Upper lobe of left lung (tissue), 6 donors: ENCODE data around the gene DIAPH1. TPM values are rescaled to one million over a fixed set of nuclear protein-coding genes. Genes with fewer than 3 reads are reported as not detected.

Experiments used
- ATAC-seq, 2 donors: fragments of 200-7000 bp; cut with Tn5 transposase; one replicate each; pipeline ENCODE4 v1.9.1; 2022; ENCODE audit warnings: mild to moderate bottlenecking in 2 of 2, moderate library complexity in 2 of 2; ENCODE audit not compliant: low FRiP score in 2 of 2
- DNase-seq, 2 donors: peaks; one replicate each; pipeline ENCODE4 v3.0.0-alpha.2; 2019 to 2020
- H3K27ac ChIP-seq, 4 donors: fragments of 200-600 bp; sonication (generic); one replicate each; pipeline ENCODE4 v1.5.1; 2016 to 2019
- H3K27me3 ChIP-seq, 4 donors: fragments of 200-600 bp; sonication (generic); one replicate each; pipeline ENCODE4 v1.5.1; 2017 to 2019
- H3K36me3 ChIP-seq, 4 donors: fragments of 200-600 bp; sonication (generic); one replicate each; pipeline ENCODE4 v1.5.1; 2016 to 2019
- H3K4me1 ChIP-seq, 4 donors: fragments of 200-600 bp; sonication (generic); one replicate each; pipeline ENCODE4 v1.5.1; 2018 to 2019
- H3K4me3 ChIP-seq, 4 donors: fragments of 200-600 bp; sonication (generic); one replicate each; pipeline ENCODE4 v1.5.1; 2017 to 2019; ENCODE audit warnings: mild to moderate bottlenecking in 2 of 4, moderate library complexity in 1 of 4
- H3K9me3 ChIP-seq, 4 donors: fragments of 200-600 bp; sonication (generic); one replicate each; pipeline ENCODE4 v1.5.1; 2018 to 2019
- CTCF ChIP-seq, 6 experiments: fragments of 450-650 bp in 4 of 6; fragments of 200-600 bp in 2 of 6; sonication (generic) in 2 of 6; IDR thresholded peaks; one replicate each; pipeline ENCODE4 v1.5.1; 2016 to 2019; ENCODE audit warnings: antibody characterized with exemption in 6 of 6
- EP300 ChIP-seq, 4 donors: sonication (generic); formaldehyde crosslinking; IDR thresholded peaks; one replicate each; pipeline ENCODE4 v1.5.1; 2017; ENCODE audit warnings: antibody characterized with exemption in 4 of 4, control low read depth in 2 of 4
- POLR2A ChIP-seq, 4 donors: fragments of 450-650 bp; IDR thresholded peaks; one replicate each; pipeline ENCODE4 v1.5.1; 2016 to 2017; ENCODE audit warnings: antibody characterized with exemption in 4 of 4, mild to moderate bottlenecking in 2 of 4
- POLR2AphosphoS5 ChIP-seq, 2 donors: sonication (generic); formaldehyde crosslinking; IDR thresholded peaks; one replicate each; pipeline ENCODE4 v1.5.1; 2017; ENCODE audit warnings: antibody characterized with exemption in 2 of 2
- WGBS, 2 donors: methylation state at CpG; one replicate each; pipeline ENCODE4 v1.1.5; 2017 to 2018; 5-methylcytosine and 5-hydroxymethylcytosine counted together
- total RNA-seq, 6 donors: library from RNA; depleted of rRNA in 4 of 6; stranded (reverse); fragments of >200 nt in 4 of 6; gene quantifications; one replicate each; pipeline versions ENCODE4 v1.1.0 to v1.2.1, GENCODE V29; 2016 to 2021
- donor health status: DM: no; HTN: no; CAD: no; lungs with moderate emphysema.
- donor health status: DM: no; HTN: yes; CAD: no; lungs with severe emphysema.

Gene DIAPH1
- total RNA-seq, 6 donors from 2014 or later: 96.4 to 175 (median 133) TPM

DNA sequence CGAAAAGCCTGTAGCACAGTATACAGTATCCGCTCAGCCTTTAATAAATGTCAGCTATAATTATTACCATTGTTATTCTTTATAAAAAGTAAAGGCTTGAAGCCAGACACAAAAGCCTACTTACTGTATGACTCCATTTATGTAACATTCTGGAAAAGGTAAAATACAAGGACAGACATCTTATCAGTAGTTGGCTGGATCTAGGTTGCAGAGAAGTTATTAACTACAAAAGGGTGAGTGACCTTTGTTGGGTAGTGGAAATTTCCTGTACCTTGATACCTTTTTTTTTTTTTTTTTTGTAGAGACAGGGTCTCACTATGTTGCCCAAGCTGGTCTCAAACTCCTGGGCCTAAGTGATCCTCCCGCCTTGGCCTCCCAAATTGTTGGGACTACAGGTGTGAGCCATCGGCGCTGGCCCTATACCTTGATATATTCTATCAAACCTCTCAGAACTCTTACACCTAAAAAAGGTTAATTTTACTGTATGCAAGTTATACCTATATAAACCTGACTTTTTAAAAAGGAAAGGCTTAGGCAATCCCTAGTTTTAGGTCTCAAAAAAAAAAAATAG, 11.9 kb upstream of the DIAPH1 start:
- ATAC-seq (no peak), DNase-seq (no peak)
- TF ChIP-seq POLR2AphosphoS5 (IDR thresholded peaks at IDR 0.05) (no peak), POLR2A (IDR thresholded peaks at IDR 0.05) (no peak), CTCF (IDR thresholded peaks at IDR 0.05) (no peak), EP300 (IDR thresholded peaks at IDR 0.05) (no peak)
- H3K27me3 ChIP-seq: no peaks in the 10 kb centered on the region
- H3K9me3 ChIP-seq: no peaks in the 10 kb centered on the region
- peaks cover 13 to 23% (median 17%) of the 10 kb centered on the region in 4 donors for H3K4me1 ChIP-seq
- H3K36me3 ChIP-seq: peaks cover 15 to 50% (median 42%) of the 10 kb centered on the region in 4 donors
- H3K4me3 ChIP-seq: no peak overlapping the region
- WGBS, 2 donors: 90 to 97% methylated on average over 5 of the region's 5 CpGs
- no peak overlapping the region for H3K27ac ChIP-seq

GRCh38 chr5:141628175-141628788, 9.5 kb upstream of the DIAPH1 start:
- ATAC-seq: no peak
- no peak overlapping the region for H3K27ac ChIP-seq
- DNase-seq: no peak
- no peak overlapping the region for H3K4me3 ChIP-seq
- H3K4me1 ChIP-seq: peaks cover 0 to 7% (median 0%) of the 10 kb centered on the region in 4 donors
- no peaks in the 10 kb centered on the region for H3K9me3 ChIP-seq
- H3K27me3 ChIP-seq: no peaks in the 10 kb centered on the region
- TF ChIP-seq CTCF (IDR thresholded peaks at IDR 0.05): no peak
- no peak for TF ChIP-seq POLR2A (IDR thresholded peaks at IDR 0.05)
- no peak for TF ChIP-seq POLR2AphosphoS5 (IDR thresholded peaks at IDR 0.05)
- TF ChIP-seq EP300 (IDR thresholded peaks at IDR 0.05): no peak
- WGBS, 2 donors: 95 to 98% methylated on average over 6 of the region's 6 CpGs
- H3K36me3 ChIP-seq: peaks cover 15 to 71% (median 56%) of the 10 kb centered on the region in 4 donors

- no peaks in the 10 kb centered on the region for H3K27me3 ChIP-seq
- H3K4me3 ChIP-seq: no peak overlapping the region
- DNase-seq (no peak), ATAC-seq (no peak)
- no peaks in the 10 kb centered on the region for H3K9me3 ChIP-seq
- peaks cover 22 to 84% (median 51%) of the 10 kb centered on the region in 4 donors for H3K36me3 ChIP-seq
- H3K27ac ChIP-seq: no peak overlapping the region
- WGBS, 2 donors: 78 to 80% methylated on average over 5 of the region's 5 CpGs
- no peak for TF ChIP-seq POLR2A (IDR thresholded peaks at IDR 0.05)
- TF ChIP-seq EP300 (IDR thresholded peaks at IDR 0.05): no peak
- TF ChIP-seq POLR2AphosphoS5 (IDR thresholded peaks at IDR 0.05): no peak
- no peak for TF ChIP-seq CTCF (IDR thresholded peaks at IDR 0.05)
- H3K4me1 ChIP-seq: peaks cover 0 to 6% (median 5%) of the 10 kb centered on the region in 4 donors
Observed at GRCh38 chr5:141623611-141624010, 4.8 kb upstream of the DIAPH1 start.

DNA sequence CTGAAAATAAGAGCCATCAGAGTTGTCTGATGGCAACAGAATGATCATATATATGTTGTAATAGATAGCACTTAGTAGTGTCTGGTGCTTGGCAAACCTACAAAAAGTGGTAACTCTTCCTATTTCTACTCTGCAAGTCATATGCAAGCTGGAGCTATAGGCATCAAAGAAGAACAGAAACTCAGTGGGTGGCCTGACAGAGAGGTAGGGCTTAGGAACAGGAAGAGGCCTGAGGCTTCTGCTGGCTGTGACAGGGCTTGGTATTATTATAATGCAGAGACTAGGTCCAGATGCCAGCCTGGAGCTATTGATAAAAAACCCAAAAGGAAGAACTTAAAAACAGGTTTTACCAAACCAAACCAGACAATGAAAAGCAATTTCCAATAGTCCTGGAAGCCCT, 4.4 kb upstream of the DIAPH1 start:
- ATAC-seq: peak in 1 of 2 donors; percentile 13

More for the DNA sequence above, 4.4 kb upstream of the DIAPH1 start:
- H3K27me3 ChIP-seq: no peaks in the 10 kb centered on the region
- no peak for TF ChIP-seq EP300 (IDR thresholded peaks at IDR 0.05)
- TF ChIP-seq POLR2A (IDR thresholded peaks at IDR 0.05): no peak
- TF ChIP-seq POLR2AphosphoS5 (IDR thresholded peaks at IDR 0.05): no peak
- no peak for TF ChIP-seq CTCF (IDR thresholded peaks at IDR 0.05)
- no peak overlapping the region for H3K4me3 ChIP-seq
- H3K36me3 ChIP-seq: peaks cover 20 to 80% (median 46%) of the 10 kb centered on the region in 4 donors
- no peaks in the 10 kb centered on the region for H3K9me3 ChIP-seq
- peaks cover 0 to 6% (median 5%) of the 10 kb centered on the region in 4 donors for H3K4me1 ChIP-seq
- no peak for DNase-seq
- H3K27ac ChIP-seq: no peak overlapping the region
